GM06990 (cell line): ENCODE results near the gene ERN1.
"Not testable (repeated sequence)": the region's sequence is repeated elsewhere in the genome, so short reads cannot be mapped to it uniquely, and the experiment has no call there.

Source experiments
- DNase-seq: peaks from one replicate; pipeline ENCODE4 v3.0.0-alpha.2; 2011; ENCODE audit not compliant: insufficient read length; ENCODE audit errors: extremely low read depth
- H3K27me3 ChIP-seq: replicated peaks from 2 replicates; pipeline ENCODE4 v1.6.0; 2011; ENCODE audit warnings: low read length; ENCODE audit not compliant: control insufficient read depth, insufficient read depth
- H3K36me3 ChIP-seq: 2 replicates; pipeline ENCODE4 v1.5.1; 2011; ENCODE audit warnings: low read length; ENCODE audit not compliant: control insufficient read depth, insufficient read depth
- H3K4me3 ChIP-seq: replicated peaks from 2 replicates; pipeline ENCODE4 v1.5.1; 2011; ENCODE audit warnings: low read depth, mild to moderate bottlenecking, control low read depth, low read length
- TF ChIP-seq, protein P1 (sequence below): IDR thresholded peaks from 2 replicates; pipeline ENCODE4 v1.5.1; 2011; ENCODE audit warnings: low read length, control low read depth, mild to moderate bottlenecking, inconsistent platforms; ENCODE audit not compliant: insufficient read depth, poor library complexity, severe bottlenecking

The ERN1 gene

DNA sequence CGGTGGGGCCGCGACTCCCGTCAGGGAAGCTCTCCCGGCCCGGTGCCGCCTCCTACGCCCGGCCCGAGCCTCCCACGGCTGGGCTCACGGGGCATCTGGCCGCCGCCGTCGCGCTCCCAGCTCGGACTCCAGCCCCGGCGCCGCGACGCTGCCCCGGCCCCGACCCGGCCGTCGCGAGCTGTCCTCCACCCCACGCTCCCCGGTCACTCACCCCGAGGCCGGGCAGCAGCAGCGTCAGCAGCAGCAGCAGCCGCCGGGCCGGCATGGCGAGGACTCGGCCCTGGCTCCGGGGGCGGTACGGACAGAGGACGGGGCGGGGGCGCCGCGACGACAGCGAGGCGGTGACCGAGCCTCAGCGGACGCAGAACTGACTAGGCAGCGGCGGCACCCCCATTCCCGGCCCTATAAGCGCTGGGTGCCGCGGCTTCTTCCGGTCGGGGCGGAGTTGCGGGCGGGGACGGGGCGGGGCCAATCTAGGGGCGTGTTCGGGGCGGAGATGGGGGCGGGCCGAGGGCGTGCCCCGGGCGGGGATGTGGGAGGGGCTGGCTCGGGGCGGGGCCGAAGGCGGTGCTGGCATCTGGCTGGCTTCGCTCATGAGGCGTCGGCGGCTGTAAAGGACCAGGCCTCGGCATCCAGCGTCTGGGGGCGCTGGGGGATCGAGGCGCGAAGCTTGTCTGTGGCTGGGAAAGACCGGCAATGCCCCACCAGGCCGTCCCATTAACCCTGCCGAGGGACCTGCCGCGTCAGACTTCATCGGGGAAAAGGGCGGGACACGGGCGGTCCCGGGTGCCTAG, at the start of gene ERN1:
Gene ERN1 (minus strand): TSS at position 380 of the 794 bp plus-strand sequence. CDS start 115 bp downstream, at position 265.
- TF ChIP-seq, protein P1, sequence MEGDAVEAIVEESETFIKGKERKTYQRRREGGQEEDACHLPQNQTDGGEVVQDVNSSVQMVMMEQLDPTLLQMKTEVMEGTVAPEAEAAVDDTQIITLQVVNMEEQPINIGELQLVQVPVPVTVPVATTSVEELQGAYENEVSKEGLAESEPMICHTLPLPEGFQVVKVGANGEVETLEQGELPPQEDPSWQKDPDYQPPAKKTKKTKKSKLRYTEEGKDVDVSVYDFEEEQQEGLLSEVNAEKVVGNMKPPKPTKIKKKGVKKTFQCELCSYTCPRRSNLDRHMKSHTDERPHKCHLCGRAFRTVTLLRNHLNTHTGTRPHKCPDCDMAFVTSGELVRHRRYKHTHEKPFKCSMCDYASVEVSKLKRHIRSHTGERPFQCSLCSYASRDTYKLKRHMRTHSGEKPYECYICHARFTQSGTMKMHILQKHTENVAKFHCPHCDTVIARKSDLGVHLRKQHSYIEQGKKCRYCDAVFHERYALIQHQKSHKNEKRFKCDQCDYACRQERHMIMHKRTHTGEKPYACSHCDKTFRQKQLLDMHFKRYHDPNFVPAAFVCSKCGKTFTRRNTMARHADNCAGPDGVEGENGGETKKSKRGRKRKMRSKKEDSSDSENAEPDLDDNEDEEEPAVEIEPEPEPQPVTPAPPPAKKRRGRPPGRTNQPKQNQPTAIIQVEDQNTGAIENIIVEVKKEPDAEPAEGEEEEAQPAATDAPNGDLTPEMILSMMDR = no peak
- Histone ChIP-seq H3K4me3 (peak within 1 kb of the TSS; percentile 84), H3K27me3 (no peaks in the 10 kb centered on the region), H3K36me3 (no peaks in the 10 kb centered on the region)
- DNase-seq = peak; percentile 91

DNA sequence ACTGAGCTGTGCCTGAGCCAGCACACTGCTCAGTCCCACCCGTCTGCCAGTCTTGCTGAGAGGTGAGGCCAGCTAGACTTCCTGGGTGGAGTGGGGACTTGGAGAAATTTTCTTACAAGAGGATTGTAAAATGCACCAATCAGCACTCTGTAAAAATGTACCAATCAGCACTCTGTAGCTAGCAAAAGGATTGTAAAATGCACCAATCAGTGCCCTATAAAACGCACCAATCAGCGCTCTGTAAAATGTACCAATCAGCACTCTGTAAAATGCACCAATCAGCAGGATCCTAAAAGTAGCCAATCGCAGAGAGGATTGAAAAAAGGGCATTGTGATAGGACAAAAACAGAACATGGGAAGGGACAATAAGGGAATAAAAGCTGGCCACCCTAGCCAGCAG, 49.1 kb upstream of the ERN1 start:
- not testable (repeated sequence) for H3K36me3 ChIP-seq, DNase-seq, H3K27me3 ChIP-seq, H3K4me3 ChIP-seq

DNA sequence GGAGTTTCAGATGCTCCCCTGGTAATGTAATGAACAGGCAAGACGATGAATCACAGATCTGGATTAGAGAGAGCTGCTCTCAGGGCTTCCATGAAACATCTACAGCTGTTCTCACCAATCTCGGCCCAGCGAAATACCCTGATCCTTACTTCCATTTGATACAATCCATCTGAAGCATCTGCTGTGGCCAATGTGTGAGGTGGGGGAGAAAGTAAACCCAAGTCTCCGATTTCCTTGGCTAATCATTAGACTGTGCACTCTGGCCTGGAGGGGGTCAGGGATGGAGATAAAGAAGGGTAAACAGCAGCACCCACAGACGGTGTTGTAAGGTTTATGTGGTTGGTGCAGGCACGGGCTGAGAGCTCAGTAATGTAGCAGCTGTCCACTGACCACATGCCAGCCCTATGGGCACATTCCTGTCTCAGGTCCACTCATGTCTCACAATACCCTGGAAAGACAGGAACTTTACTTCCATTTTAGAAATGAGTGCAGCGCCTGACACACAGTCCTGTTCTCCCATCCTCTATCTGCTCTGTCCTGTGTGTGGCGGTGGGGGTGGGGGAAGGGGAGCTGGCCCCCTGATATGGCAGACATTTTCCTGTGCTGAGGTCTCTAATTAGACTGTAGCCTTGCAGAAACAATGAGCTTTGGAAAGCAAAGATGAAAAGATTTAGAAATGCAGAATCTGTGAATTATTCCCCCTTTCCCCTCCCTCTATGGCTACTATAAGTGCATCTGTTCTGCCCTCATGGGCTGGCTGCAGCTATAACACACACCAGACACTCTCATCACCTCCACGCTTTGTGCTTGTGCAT, 48.3 kb upstream of the ERN1 start:
- no peak for DNase-seq
- Histone ChIP-seq H3K36me3 (peaks cover 3% of the 10 kb centered on the region), H3K4me3 (no peak overlapping the region), H3K27me3 (no peaks in the 10 kb centered on the region)
- TF ChIP-seq, protein P1 = no peak

DNA sequence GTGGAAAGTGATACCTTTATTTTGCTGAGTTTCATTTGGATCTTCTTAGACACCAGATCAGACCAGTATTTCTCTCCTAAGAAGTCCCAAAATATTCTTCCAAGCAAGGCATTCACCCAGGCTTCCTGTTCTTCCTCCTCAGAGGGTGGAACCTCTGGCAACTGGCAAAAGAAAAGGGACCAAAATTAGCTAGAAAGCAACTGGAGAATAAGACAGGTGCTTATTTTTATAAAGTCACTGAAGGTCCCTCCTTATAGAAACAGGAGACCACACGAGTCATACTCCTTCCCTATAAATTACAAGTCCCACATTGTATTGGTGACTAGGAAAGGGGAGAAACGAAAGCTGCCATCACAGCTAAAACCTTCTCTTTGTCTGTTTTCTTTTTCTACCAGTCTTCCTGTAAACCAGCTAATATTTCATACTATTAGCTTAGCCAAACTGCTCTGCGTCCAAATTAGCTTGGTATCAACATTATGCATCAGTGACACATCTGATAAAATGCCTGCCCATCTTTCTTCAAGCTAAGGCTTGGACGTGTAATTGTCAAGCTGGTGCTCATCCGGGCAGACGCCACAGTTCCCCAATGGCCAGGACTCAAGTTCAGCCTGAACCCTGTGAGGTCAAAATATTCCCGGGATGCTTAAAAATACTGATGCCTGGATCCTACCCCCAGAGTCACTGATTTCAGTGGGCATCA, 47.5 kb upstream of the ERN1 start:
- TF ChIP-seq, protein P1 = no peak
- peaks cover 3% of the 10 kb centered on the region for H3K36me3 ChIP-seq
- no peak for DNase-seq
- no peaks in the 10 kb centered on the region for H3K27me3 ChIP-seq
- H3K4me3 ChIP-seq = no peak overlapping the region

DNA sequence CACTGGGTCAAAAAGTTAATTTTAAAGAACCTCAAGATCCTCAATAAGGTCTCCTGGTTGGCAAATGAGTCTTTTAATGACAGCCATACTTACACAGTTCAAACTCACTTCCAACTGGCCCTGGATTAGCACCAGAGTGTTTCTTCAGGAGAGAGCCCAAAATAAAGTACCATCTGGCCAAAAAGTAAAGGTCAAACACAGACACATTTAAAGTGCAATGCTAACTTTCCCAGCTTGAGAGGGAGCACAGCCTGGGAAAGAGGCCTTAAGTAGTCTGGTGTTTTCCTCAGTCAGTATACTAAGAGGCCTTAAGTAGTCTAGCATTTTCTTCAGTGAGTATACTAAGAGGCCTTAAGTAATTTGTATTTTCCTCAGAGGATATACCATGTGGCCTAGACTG, 46.6 kb upstream of the ERN1 start:
- no peak for DNase-seq
- TF ChIP-seq, protein P1 = no peak
- Histone ChIP-seq H3K4me3 (no peak overlapping the region), H3K36me3 (peaks cover 3% of the 10 kb centered on the region), H3K27me3 (no peaks in the 10 kb centered on the region)
